MM.1S (cell line): ENCODE data around the gene DNAJC28.

Experiments
- DNase-seq: peaks from one replicate; pipeline ENCODE4 v3.0.0-alpha.2; 2015
- H2AFZ ChIP-seq: fragments of 300-600 bp; sonication (generic); 2 replicates; pipeline ENCODE4 v1.6.0; 2016; ENCODE audit warnings: antibody characterized with exemption, low read length
- H3F3A ChIP-seq: fragments of 300-600 bp; sonication (generic); 2 replicates; pipeline ENCODE4 v1.6.1; 2016; ENCODE audit warnings: mild to moderate bottlenecking, antibody characterized with exemption, low read length, moderate library complexity, mixed read lengths; ENCODE audit not compliant: insufficient read depth
- H3K27ac ChIP-seq: fragments of 300-600 bp; sonication (generic); 2 replicates; pipeline ENCODE4 v1.5.1; 2016; ENCODE audit warnings: mild to moderate bottlenecking, low read length
- H3K27me3 ChIP-seq: fragments of 300-600 bp; sonication (generic); replicated peaks from 2 replicates; pipeline ENCODE4 v1.6.0; 2016; ENCODE audit warnings: low read length; ENCODE audit not compliant: insufficient read depth
- H3K36me3 ChIP-seq: fragments of 300-600 bp; sonication (generic); replicated peaks from 2 replicates; pipeline ENCODE4 v1.6.1; 2016; ENCODE audit warnings: mild to moderate bottlenecking, low read length, mixed read lengths; ENCODE audit not compliant: insufficient read depth
- H3K4me1 ChIP-seq: fragments of 300-600 bp; sonication (generic); 2 replicates; pipeline ENCODE4 v1.6.1; 2016; ENCODE audit warnings: low read length, mixed read lengths
- H3K4me2 ChIP-seq: fragments of 300-600 bp; sonication (generic); 2 replicates; pipeline ENCODE4 v1.6.0; 2016; ENCODE audit warnings: low read depth, low read length
- H3K4me3 ChIP-seq: fragments of 300-600 bp; sonication (generic); 2 replicates; pipeline ENCODE4 v1.5.1; 2016; ENCODE audit warnings: low read length, mixed read lengths
- H3K79me2 ChIP-seq: fragments of 300-600 bp; sonication (generic); 2 replicates; pipeline ENCODE4 v1.6.1; 2016; ENCODE audit warnings: mixed run types, low read length, mixed read lengths
- H3K9ac ChIP-seq: fragments of 300-600 bp; sonication (generic); 2 replicates; pipeline ENCODE4 v1.6.1; 2016; ENCODE audit warnings: low read length, mixed read lengths
- H3K9me2 ChIP-seq: fragments of 300-600 bp; sonication (generic); replicated peaks from 2 replicates; pipeline ENCODE4 v1.6.1; 2016; ENCODE audit warnings: mild to moderate bottlenecking, low read length, mixed read lengths; ENCODE audit not compliant: insufficient read depth
- H3K9me3 ChIP-seq: fragments of 300-600 bp; sonication (generic); replicated peaks from 2 replicates; pipeline ENCODE4 v1.6.1; 2016; ENCODE audit warnings: mild to moderate bottlenecking, low read length, mixed read lengths; ENCODE audit not compliant: insufficient read depth
- H4K20me1 ChIP-seq: fragments of 300-600 bp; sonication (generic); 2 replicates; pipeline ENCODE4 v1.6.1; 2016; ENCODE audit warnings: mild to moderate bottlenecking, low read length, moderate library complexity, mixed read lengths; ENCODE audit not compliant: insufficient read depth
- EZH2 ChIP-seq: fragments of 300-600 bp; sonication (generic); optimal IDR thresholded peaks from 2 replicates; pipeline ENCODE3; 2017; ENCODE audit warnings: low read depth, mild to moderate bottlenecking, antibody characterized with exemption, low read length, mixed read lengths
- EZH2phosphoT487 ChIP-seq: fragments of 300-600 bp; sonication (generic); IDR thresholded peaks from 2 replicates; pipeline ENCODE4 v1.6.1; 2018; ENCODE audit warnings: antibody characterized with exemption, low read length
- TF ChIP-seq, protein P1 (sequence below): fragments of 300-600 bp; sonication (generic); IDR thresholded peaks from 2 replicates; pipeline ENCODE4 v1.5.1; 2016; ENCODE audit warnings: antibody characterized with exemption, low read length, mixed read lengths

DNAJC28 gene, protein sequence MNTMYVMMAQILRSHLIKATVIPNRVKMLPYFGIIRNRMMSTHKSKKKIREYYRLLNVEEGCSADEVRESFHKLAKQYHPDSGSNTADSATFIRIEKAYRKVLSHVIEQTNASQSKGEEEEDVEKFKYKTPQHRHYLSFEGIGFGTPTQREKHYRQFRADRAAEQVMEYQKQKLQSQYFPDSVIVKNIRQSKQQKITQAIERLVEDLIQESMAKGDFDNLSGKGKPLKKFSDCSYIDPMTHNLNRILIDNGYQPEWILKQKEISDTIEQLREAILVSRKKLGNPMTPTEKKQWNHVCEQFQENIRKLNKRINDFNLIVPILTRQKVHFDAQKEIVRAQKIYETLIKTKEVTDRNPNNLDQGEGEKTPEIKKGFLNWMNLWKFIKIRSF

DNA sequence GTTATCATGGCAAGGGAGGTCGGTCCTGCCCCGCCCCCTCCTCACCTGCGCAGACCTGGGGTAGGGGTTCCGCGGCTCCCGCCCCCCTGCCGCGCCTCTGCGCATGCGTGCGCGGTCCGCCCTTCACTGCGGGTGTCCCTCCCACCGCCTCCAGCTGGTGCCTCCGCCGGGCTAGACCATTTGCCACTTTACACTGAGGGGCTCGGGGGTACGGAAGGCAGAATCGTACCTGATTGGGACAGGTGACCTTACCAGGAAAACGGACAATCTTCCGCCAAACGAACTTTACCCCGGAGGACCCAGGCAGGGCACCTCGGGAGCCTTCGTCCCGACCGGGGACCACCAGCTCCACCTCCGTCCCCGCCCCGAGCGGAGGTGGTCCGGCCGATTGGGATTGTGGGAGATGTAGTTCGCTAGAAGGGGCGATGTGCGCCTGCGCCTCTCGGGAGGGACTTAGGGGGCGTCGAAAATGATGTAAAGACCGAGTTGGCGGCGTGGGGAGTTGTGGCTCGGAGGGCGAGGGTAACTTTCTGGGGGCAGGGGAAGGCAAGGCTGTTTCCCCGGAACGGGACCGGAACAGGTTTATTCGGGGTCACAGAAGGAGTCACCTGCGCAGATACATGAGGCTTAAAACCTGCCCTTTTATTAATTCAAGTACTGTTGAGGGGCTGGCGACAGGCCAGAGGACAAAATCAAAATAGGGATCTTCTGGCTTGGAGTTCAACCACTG is at the start of gene DNAJC28:
TSS of gene DNAJC28 (minus strand) at position 344 of the 730 bp plus-strand sequence. CDS start 2,323 bp downstream, outside the sequence.
- Histone ChIP-seq H3K27ac (no peak within 1 kb of the TSS; the same call in 1 of the 2 replicates), H3K9me2 (no peaks in the 10 kb centered on the region), H3K4me1 (peaks cover 5% of the 10 kb centered on the region; the same call in 1 of the 2 replicates), H3K9ac (peak within 1 kb of the TSS; percentile 68), H2AFZ (peak within 1 kb of the TSS; percentile 98), H3K4me2 (peak within 1 kb of the TSS; percentile 91), H3F3A (no peaks in the 10 kb centered on the region), H3K36me3 (no peaks in the 10 kb centered on the region), H3K9me3 (no peaks in the 10 kb centered on the region), H3K27me3 (no peaks in the 10 kb centered on the region), H4K20me1 (no peaks in the 10 kb centered on the region), H3K4me3 (peak within 1 kb of the TSS; percentile 92), H3K79me2 (no peaks in the 10 kb centered on the region)
- TF ChIP-seq EZH2phosphoT487 (no peak), EZH2 (no peak)
- TF ChIP-seq, protein P1, sequence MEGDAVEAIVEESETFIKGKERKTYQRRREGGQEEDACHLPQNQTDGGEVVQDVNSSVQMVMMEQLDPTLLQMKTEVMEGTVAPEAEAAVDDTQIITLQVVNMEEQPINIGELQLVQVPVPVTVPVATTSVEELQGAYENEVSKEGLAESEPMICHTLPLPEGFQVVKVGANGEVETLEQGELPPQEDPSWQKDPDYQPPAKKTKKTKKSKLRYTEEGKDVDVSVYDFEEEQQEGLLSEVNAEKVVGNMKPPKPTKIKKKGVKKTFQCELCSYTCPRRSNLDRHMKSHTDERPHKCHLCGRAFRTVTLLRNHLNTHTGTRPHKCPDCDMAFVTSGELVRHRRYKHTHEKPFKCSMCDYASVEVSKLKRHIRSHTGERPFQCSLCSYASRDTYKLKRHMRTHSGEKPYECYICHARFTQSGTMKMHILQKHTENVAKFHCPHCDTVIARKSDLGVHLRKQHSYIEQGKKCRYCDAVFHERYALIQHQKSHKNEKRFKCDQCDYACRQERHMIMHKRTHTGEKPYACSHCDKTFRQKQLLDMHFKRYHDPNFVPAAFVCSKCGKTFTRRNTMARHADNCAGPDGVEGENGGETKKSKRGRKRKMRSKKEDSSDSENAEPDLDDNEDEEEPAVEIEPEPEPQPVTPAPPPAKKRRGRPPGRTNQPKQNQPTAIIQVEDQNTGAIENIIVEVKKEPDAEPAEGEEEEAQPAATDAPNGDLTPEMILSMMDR, result no peak
- peak; percentile 95 for DNase-seq

DNA sequence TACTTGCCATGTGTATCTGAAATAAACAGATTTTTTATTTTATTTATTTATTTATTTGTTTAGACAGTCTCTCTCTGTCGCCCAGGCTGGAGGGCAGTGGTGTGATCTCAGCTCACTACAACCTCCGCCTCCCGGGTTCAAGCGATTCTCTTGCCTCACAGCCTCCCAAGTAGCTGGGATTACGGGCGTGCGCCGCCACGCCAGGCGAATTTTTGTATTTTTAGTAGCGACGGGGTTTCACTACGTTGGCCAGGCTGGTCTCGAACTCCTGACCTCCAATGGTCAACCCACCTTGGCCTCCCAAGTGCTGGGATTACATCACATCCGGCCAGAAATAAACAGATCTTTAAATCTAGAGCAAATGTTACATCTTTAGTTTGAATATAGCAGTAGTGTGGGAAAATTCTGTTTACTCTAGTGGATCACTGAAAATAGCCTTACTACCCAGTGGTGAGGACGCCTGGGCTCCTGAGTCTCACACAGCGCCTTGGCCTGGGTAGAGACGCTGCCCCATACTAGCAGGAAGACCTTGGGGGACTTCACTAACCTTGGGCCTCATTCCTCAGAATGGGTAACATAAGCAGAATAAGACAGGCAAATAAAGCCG is 49.7 kb upstream of the DNAJC28 start:
- Histone ChIP-seq H3F3A (peaks cover 29% of the 10 kb centered on the region), H3K9me2 (no peaks in the 10 kb centered on the region), H3K9ac (peak overlapping the region; percentile 97), H3K27me3 (no peaks in the 10 kb centered on the region), H3K4me2 (peak overlapping the region; percentile 67), H2AFZ (peak overlapping the region; percentile 37), H3K9me3 (no peaks in the 10 kb centered on the region), H3K4me3 (peak overlapping the region; percentile 83), H4K20me1 (peaks cover 29% of the 10 kb centered on the region), H3K4me1 (peaks cover 21% of the 10 kb centered on the region), H3K27ac (peak overlapping the region; percentile 96), H3K79me2 (peaks cover 87% of the 10 kb centered on the region), H3K36me3 (peaks cover 25% of the 10 kb centered on the region)
- TF ChIP-seq EZH2, result no peak
- TF ChIP-seq, protein P1, result no peak
- peak; percentile 62 for DNase-seq

DNA sequence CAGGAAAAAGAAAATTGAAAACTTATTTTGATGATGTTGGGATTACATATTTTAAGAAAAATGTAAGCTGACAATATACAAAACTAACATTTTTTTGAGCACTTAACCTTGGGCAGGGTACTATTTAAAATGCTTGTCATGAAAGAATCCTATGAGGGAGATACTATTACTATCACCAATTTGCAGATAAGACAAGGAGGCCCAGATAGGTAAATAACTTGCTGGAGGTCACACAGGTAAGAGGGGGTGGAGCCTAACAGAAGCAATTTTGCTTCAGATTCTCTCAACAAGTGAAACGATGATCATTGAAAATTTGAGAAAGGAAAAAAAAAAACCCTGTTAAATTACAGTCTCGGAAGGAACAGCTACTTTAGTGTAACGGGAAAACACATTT is 49.2 kb upstream of the DNAJC28 start:
- H3K9ac ChIP-seq, result no peak overlapping the region; the same call in 1 of the 2 replicates
- peaks cover 24% of the 10 kb centered on the region for H4K20me1 ChIP-seq
- no peak overlapping the region for H2AFZ ChIP-seq
- peaks cover 28% of the 10 kb centered on the region for H3K36me3 ChIP-seq
- H3F3A ChIP-seq, result peaks cover 29% of the 10 kb centered on the region
- peak; percentile 26 for DNase-seq
- peak overlapping the region; percentile 67 for H3K4me2 ChIP-seq
- peak overlapping the region; percentile 96; the same call in 1 of the 2 replicates for H3K27ac ChIP-seq
- TF ChIP-seq EZH2 (no peak), EZH2phosphoT487 (no peak)
- TF ChIP-seq, protein P1, result no peak
- peaks cover 86% of the 10 kb centered on the region for H3K79me2 ChIP-seq
- no peaks in the 10 kb centered on the region for H3K9me3 ChIP-seq
- H3K4me1 ChIP-seq, result peaks cover 19% of the 10 kb centered on the region
- H3K4me3 ChIP-seq, result peak overlapping the region; percentile 83
- H3K27me3 ChIP-seq, result no peaks in the 10 kb centered on the region
- H3K9me2 ChIP-seq, result no peaks in the 10 kb centered on the region
